Esophagus squamous epithelium (tissue), 5 donors: ENCODE results near the gene DCST2. TPM values are rescaled to one million over a fixed set of nuclear protein-coding genes. Genes with fewer than 3 reads are reported as not detected.

Source experiments
- DNase-seq: peaks from one replicate; lab custom pipeline; 2025; lab: John Stamatoyannopoulos, UW
- H3K27ac ChIP-seq, 4 donors: fragments of 200-600 bp; sonication (generic); one replicate each; pipeline ENCODE4 v1.5.1; 2016 to 2019; ENCODE audit warnings: mild to moderate bottlenecking in 1 of 4
- H3K27me3 ChIP-seq, 4 donors: fragments of 200-600 bp; sonication (generic); 1 replicate in 3 of 4; 2 replicates in 1 of 4; pipeline versions ENCODE4 v1.5.1 to v1.6.0; 2017 to 2021; ENCODE audit warnings: antibody characterized with exemption in 1 of 4
- H3K36me3 ChIP-seq, 3 donors: fragments of 200-600 bp; sonication (generic); one replicate each; pipeline ENCODE4 v1.5.1; 2016 to 2019
- H3K4me1 ChIP-seq, 3 donors: fragments of 200-600 bp; sonication (generic); one replicate each; pipeline ENCODE4 v1.5.1; 2017 to 2019
- H3K4me3 ChIP-seq, 4 donors: fragments of 200-600 bp; sonication (generic); 1 replicate in 3 of 4; 2 replicates in 1 of 4; pipeline ENCODE4 v1.5.1; 2016 to 2019; ENCODE audit warnings: mild to moderate bottlenecking in 2 of 4, moderate library complexity in 1 of 4
- H3K9me3 ChIP-seq, 3 donors: fragments of 200-600 bp; sonication (generic); one replicate each; pipeline ENCODE4 v1.5.1; 2016 to 2019
- CTCF ChIP-seq, 6 experiments: fragments of 450-650 bp in 4 of 6; fragments of 200-600 bp in 2 of 6; sonication (generic) in 2 of 6; IDR thresholded peaks; one replicate each; pipeline ENCODE4 v1.5.1; 2016 to 2019; ENCODE audit warnings: antibody characterized with exemption in 6 of 6, mild to moderate bottlenecking in 4 of 6, moderate library complexity in 4 of 6
- POLR2A ChIP-seq, 4 donors: fragments of 450-650 bp; IDR thresholded peaks; one replicate each; pipeline ENCODE4 v1.6.1; 2017; ENCODE audit warnings: antibody characterized with exemption in 4 of 4, mild to moderate bottlenecking in 4 of 4, moderate library complexity in 3 of 4
- WGBS, 2 donors: methylation state at CpG; one replicate each; pipeline ENCODE4 v1.1.5; 2018; 5-methylcytosine and 5-hydroxymethylcytosine counted together
- intact Hi-C: fragments of 100-400 bp; cut with DNase I; formaldehyde crosslinking; loops from one replicate; pipeline ENCODE4 v1.15.0; 2022
- total RNA-seq, 4 donors: library from RNA; depleted of rRNA; stranded (reverse); fragments of >200 nt; gene quantifications; one replicate each; pipeline ENCODE4 v1.1.0, GENCODE V29; 2016
- donor health status: DM: yes; HTN: yes; CAD: no.

Gene DCST2
- total RNA-seq, 4 donors from 2014 or later = 0.11 to 8.2 (median 0.18) TPM

- no peak for DNase-seq
These were observed 30.9 kb downstream of the DCST2 start, which contains the start of gene ZBTB7B for GRCh38 chr1:155002464-155003226. ZBTB7B (plus strand) TSS chr1:155002802; CDS start chr1:155014661, 11,859 bp downstream.

GRCh38 chr1:155001675-155002463 lies 31.7 kb downstream of the DCST2 start:
- H3K4me1 ChIP-seq = peaks cover 43 to 61% (median 53%) of the 10 kb centered on the region in 3 donors
- H3K9me3 ChIP-seq = no peaks in the 10 kb centered on the region
- 0 to 3% methylated on average over 4 to 6 of the region's 38 CpGs for WGBS, 2 donors
- H3K27ac ChIP-seq = peak overlapping the region; percentile 97 to 99 (median 98)
- H3K27me3 ChIP-seq = no peaks in the 10 kb centered on the region
- intact Hi-C loops = no loop called here
- H3K36me3 ChIP-seq = peaks cover 0 to 7% (median 0%) of the 10 kb centered on the region in 3 donors
- TF ChIP-seq CTCF (IDR thresholded peaks at IDR 0.05) = peak in 3 of 6 experiments; percentile 14 to 28 (median 16)
- peak in 3 of 4 donors; percentile 3 to 85 (median 48) for TF ChIP-seq POLR2A (IDR thresholded peaks at IDR 0.05)
- DNase-seq = peak; percentile 96
- peak overlapping the region; percentile 77 to 96 (median 86) for H3K4me3 ChIP-seq

More at GRCh38 chr1:155002464-155003226, 30.9 kb downstream of the DCST2 start, which contains the start of gene ZBTB7B:
- Histone ChIP-seq H3K27me3 (no peaks in the 10 kb centered on the region), H3K9me3 (no peaks in the 10 kb centered on the region), H3K4me1 (peaks cover 51 to 69% (median 61%) of the 10 kb centered on the region in 3 donors), H3K36me3 (peaks cover 0 to 7% (median 0%) of the 10 kb centered on the region in 3 donors), H3K4me3 (peak within 1 kb of the TSS; percentile 77 to 96 (median 86)), H3K27ac (peak within 1 kb of the TSS; percentile 97 to 99 (median 98))
- intact Hi-C loops = no loop called here
- TF ChIP-seq POLR2A (IDR thresholded peaks at IDR 0.05) = peak in 1 of 4 donors; percentile 36
- peak in 1 of 6 experiments; percentile 5 for TF ChIP-seq CTCF (IDR thresholded peaks at IDR 0.05)
- WGBS, 2 donors = 0% methylated on average over 6 to 11 of the region's 35 CpGs

- H3K9me3 ChIP-seq = no peaks in the 10 kb centered on the region
- WGBS, 2 donors = 0% methylated on average over 4 to 6 of the region's 11 CpGs
- intact Hi-C loops = no loop called here
- H3K4me1 ChIP-seq = peaks cover 38 to 56% (median 48%) of the 10 kb centered on the region in 3 donors
- H3K27ac ChIP-seq = peak overlapping the region; percentile 97 to 99 (median 98)
- peaks cover 0 to 6% (median 0%) of the 10 kb centered on the region in 3 donors for H3K36me3 ChIP-seq
- peak overlapping the region; percentile 77 to 96 (median 86) for H3K4me3 ChIP-seq
- DNase-seq = no peak
- no peaks in the 10 kb centered on the region for H3K27me3 ChIP-seq
- no peak for TF ChIP-seq POLR2A (IDR thresholded peaks at IDR 0.05)
- no peak for TF ChIP-seq CTCF (IDR thresholded peaks at IDR 0.05)
These were observed 32.2 kb downstream of the DCST2 start for GRCh38 chr1:155001425-155001674.

- WGBS, 2 donors = 0% methylated on average over 7 to 21 of the region's 43 CpGs
- intact Hi-C loops = no loop called here
- peak in 4 of 6 experiments; percentile 17 to 45 (median 24) for TF ChIP-seq CTCF (IDR thresholded peaks at IDR 0.05)
- peak in 3 of 4 donors; percentile 44 to 88 (median 77) for TF ChIP-seq POLR2A (IDR thresholded peaks at IDR 0.05)
These were observed 32.7 kb downstream of the DCST2 start for GRCh38 chr1:155000726-155001424.

More at GRCh38 chr1:155000726-155001424, 32.7 kb downstream of the DCST2 start:
- no peaks in the 10 kb centered on the region for H3K27me3 ChIP-seq
- no peaks in the 10 kb centered on the region for H3K9me3 ChIP-seq
- no peak for DNase-seq
- peak overlapping the region; percentile 77 to 96 (median 86) for H3K4me3 ChIP-seq
- peaks cover 33 to 54% (median 43%) of the 10 kb centered on the region in 3 donors for H3K4me1 ChIP-seq
- H3K27ac ChIP-seq = peak overlapping the region; percentile 97 to 99 (median 98)
- H3K36me3 ChIP-seq = peaks cover 0 to 1% (median 0%) of the 10 kb centered on the region in 3 donors
